GM21390 (cell line): ENCODE measurements around the gene OR51B6.
"Not testable (repeated sequence)": the region's sequence is repeated elsewhere in the genome, so short reads cannot be mapped to it uniquely, and the experiment has no call there.

ENCODE experiments used
- ATAC-seq: cut with Tn5 transposase; IDR thresholded peaks from one replicate; pipeline ENCODE4 v1.9.1; 2021; ENCODE audit not compliant: unreplicated experiment

The OR51B6 gene

GRCh38 chr11:5363679-5364078 is 12.4 kb downstream of the OR51B6 start:
- ATAC-seq = no peak

- no peak for ATAC-seq
These were observed 12.9 kb downstream of the OR51B6 start for GRCh38 chr11:5364214-5364613.

DNA sequence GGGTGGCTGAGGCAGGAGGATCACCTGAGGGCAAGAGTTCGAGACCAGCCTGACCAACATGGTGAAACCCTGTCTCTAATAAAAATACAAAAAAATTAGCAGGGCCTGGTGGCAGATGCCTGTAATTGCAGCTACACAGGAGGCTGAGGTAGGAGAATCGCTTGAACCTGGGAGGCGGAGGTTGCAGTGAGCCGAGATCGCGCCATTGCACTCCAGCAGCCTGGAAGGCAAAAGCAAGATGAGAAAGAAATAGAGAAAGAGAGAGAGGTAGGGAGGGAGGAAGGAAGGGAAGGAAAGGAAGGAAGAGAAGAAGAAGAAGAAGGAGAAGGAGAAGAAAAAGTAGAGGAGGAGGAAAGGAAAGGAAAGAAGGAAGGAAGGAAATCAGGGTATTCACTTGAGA is 15.1 kb downstream of the OR51B6 start:
- ATAC-seq = not testable (repeated sequence)

DNA sequence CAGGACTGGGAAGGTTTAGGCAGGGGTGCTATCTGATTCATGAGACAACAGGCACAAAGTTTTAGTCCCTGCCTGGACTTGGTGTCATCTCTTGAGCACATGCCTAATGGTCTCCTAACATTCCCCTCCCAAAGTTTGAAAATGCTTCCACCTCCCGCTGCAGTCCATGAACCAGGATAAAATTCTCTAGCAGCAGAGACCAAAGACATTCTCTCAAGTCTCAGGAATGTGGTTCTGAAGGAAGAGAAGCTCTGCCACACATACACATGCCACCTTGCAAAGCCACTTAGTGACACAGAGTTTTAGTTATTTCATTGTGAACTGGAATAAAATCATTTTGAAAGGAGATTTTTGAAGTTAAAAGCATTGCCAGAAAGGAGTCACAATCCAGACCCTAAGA is 15.5 kb downstream of the OR51B6 start:
- no peak for ATAC-seq

DNA sequence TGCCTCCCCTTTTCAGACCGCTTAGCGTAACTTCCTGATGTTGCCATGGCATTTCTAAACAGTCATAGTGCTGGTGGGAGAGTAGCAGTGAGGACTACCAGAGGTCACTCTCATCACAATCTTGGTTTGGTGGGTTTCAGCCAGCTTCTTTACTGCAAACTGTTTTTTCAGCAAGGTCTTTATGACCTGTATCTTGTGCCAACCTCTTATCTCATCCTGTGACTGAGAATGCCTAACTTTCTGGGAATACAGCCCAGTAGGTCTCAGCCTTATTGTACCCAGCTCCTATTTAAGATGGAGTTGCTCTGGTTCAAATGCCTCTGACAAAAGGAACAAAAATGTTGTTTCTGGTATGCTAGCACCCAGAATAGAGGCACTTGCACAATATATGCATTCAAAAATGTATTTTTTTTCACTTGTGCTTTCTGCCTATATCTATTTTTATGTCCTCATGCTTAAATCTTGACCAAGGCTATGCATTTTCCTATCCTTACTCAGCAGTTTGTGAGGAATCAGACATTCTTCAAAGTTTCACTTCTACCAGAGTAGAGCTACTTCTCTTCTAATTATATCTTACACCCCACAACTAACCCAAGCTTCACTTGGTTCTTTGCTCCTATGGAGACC is 16.3 kb downstream of the OR51B6 start:
- no peak for ATAC-seq

- ATAC-seq = no peak
These were observed 17.3 kb downstream of the OR51B6 start for GRCh38 chr11:5368502-5369043.

- ATAC-seq = no peak
These were observed 18.5 kb downstream of the OR51B6 start for GRCh38 chr11:5369789-5370188.

DNA sequence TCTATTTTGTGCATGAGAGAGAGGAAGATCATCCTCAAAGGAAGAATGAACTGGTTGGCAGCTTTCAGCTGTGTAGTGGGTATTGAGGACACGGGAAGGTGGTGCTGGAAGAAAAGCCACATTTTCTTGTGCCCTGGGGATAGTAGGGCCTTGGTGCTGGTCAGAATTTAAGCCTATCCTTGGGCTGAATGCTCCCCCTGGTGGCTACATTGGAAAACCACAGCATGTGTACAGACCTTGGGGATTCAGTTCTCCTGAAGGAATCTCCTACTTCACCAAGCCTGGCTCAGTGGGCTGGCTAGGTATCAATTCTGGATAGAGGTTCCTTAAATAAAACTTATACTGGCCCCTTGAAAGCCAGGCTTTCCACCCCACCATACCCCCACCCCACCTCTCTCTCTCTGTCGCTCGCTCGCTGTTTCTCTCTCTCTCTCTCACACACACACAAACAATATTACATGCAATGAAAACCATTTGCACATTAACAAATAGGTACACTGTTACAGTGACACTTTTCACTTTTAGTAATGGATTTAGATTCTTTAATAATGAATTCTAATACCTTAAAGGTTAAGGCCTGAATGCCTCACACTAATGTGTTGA is 29.5 kb downstream of the OR51B6 start:
- peak; percentile 90 for ATAC-seq

GRCh38 chr11:5383576-5383975 is 32.3 kb downstream of the OR51B6 start, which contains the start of gene OR51M1:
Gene OR51M1 (plus strand): TSS chr11:5383812. CDS start chr11:5389399, 5,587 bp downstream.
- ATAC-seq = no peak

DNA sequence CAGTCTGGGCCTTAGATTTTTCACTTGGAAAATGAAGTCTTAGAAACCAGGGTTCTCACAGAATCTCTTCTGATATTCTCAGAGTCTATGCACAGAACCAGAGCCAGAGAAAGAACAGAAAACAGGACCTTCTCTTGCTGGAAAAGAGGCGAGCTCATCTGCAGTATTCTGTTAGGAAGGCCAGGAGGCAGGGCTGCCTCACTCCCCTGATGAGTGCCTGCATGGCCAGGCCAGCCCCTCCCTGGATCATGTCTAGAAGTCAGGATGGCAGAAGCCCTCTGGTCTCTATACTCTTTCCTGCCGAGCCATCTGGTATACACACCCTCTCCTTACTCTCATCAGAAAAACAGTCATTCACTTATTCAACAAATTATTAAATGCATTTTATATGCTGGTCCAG is 33.0 kb downstream of the OR51B6 start:
- ATAC-seq = no peak

GRCh38 chr11:5390210-5390609 is 38.9 kb downstream of the OR51B6 start:
- no peak for ATAC-seq

- no peak for ATAC-seq
These were observed 42.8 kb downstream of the OR51B6 start for GRCh38 chr11:5394091-5394490.

- no peak for ATAC-seq
These were observed 47.6 kb downstream of the OR51B6 start for GRCh38 chr11:5398936-5399335.
